Endothelial cell of umbilical vein (primary cell): ENCODE data around the gene CASK. TPM values are rescaled to one million over a fixed set of nuclear protein-coding genes. Genes with fewer than 3 reads are reported as not detected.

Source experiments
- BruUV-seq: library from RNA; stranded (reverse); fragments of 400-500 nt; replicated peaks from 2 replicates; lab custom pipeline; 2021; lab: Mats Ljungman, UMichigan
- CTCF ChIA-PET: fragments of 300-600, 350-600 bp; sonication (Branson Sonifier 250); formaldehyde crosslinking; loops from one replicate; lab custom pipeline; 2021; ENCODE audit warnings: antibody characterized with exemption, inconsistent platforms; lab: Charles Lee
- POLR2A ChIA-PET: fragments of 300-600, 350-600 bp; sonication (Branson Sonifier 250); formaldehyde crosslinking; loops from one replicate; lab custom pipeline; 2021; ENCODE audit warnings: antibody characterized with exemption, inconsistent platforms; lab: Charles Lee
- DNase-seq: peaks from one replicate; pipeline ENCODE4 v3.0.0-alpha.2; 2011; ENCODE audit warnings: low read depth, low spot score
- FAIRE-seq: peaks from 2 replicates; lab custom pipeline; 2011; peaks lifted over from hg19 to GRCh38; lab: Jason Lieb, UNC
- H2AFZ ChIP-seq: 2 replicates; pipeline ENCODE4 v1.6.0; 2012; ENCODE audit warnings: low read depth, low read length, control low read depth, inconsistent platforms
- H3K27ac ChIP-seq: 2 replicates; pipeline ENCODE4 v1.5.1; 2011; ENCODE audit warnings: low read depth, mild to moderate bottlenecking, control low read depth, low read length, moderate library complexity; ENCODE audit not compliant: insufficient read depth
- H3K27me3 ChIP-seq, 2 experiments: 2 replicates each; pipeline versions ENCODE4 v1.6.0 to v1.6.1; 2011; ENCODE audit warnings: low read length in 2 of 2, mixed read lengths in 1 of 2; ENCODE audit not compliant: control insufficient read depth in 2 of 2, insufficient read depth in 2 of 2
- H3K36me3 ChIP-seq, 2 experiments: 2 replicates in 1 of 2; 3 replicates in 1 of 2; pipeline ENCODE4 v1.5.1; 2011; ENCODE audit warnings: low read length in 2 of 2, mild to moderate bottlenecking in 1 of 2, moderate library complexity in 1 of 2; ENCODE audit not compliant: control insufficient read depth in 2 of 2, insufficient read depth in 2 of 2; ENCODE audit errors: extremely low read depth in 1 of 2
- H3K4me1 ChIP-seq: 3 replicates; pipeline ENCODE4 v1.5.1; 2011; ENCODE audit warnings: mild to moderate bottlenecking, low read length; ENCODE audit not compliant: control insufficient read depth, insufficient read depth; ENCODE audit errors: extremely low read depth
- H3K4me2 ChIP-seq: 2 replicates; pipeline ENCODE4 v1.6.1; 2011; ENCODE audit warnings: low read length, control low read depth, mixed read lengths; ENCODE audit not compliant: insufficient read depth
- H3K4me3 ChIP-seq, 3 experiments: fragments of 200-600 bp in 1 of 3; sonication (generic), shearing (Covaris generic) in 1 of 3; replicated peaks in 1 of 3; 2 replicates each; pipeline ENCODE4 v1.5.1; 2011 to 2016; ENCODE audit warnings: control low read depth in 3 of 3, low read length in 3 of 3, mild to moderate bottlenecking in 2 of 3, inconsistent platforms in 1 of 3, low read depth in 1 of 3, moderate library complexity in 1 of 3; ENCODE audit not compliant: insufficient read depth in 1 of 3
- H3K79me2 ChIP-seq: 2 replicates; pipeline ENCODE4 v1.6.0; 2012; ENCODE audit warnings: low read length, inconsistent platforms; ENCODE audit not compliant: control insufficient read depth, insufficient read depth
- H3K9ac ChIP-seq: replicated peaks from 2 replicates; pipeline ENCODE3; 2011; ENCODE audit warnings: low read length, control low read depth; ENCODE audit not compliant: insufficient read depth; ENCODE audit errors: extremely low read depth
- H3K9me1 ChIP-seq: replicated peaks from 3 replicates; pipeline ENCODE4 v1.6.0; 2011; ENCODE audit warnings: mild to moderate bottlenecking, low read length; ENCODE audit not compliant: control insufficient read depth, insufficient read depth; ENCODE audit errors: extremely low read depth
- H3K9me3 ChIP-seq: replicated peaks from 2 replicates; pipeline ENCODE4 v1.5.1; 2012; ENCODE audit warnings: low read length, inconsistent platforms; ENCODE audit not compliant: control insufficient read depth, insufficient read depth
- H4K20me1 ChIP-seq: replicated peaks from 2 replicates; pipeline ENCODE3; 2011; ENCODE audit warnings: mild to moderate bottlenecking, low read length; ENCODE audit not compliant: control insufficient read depth, insufficient read depth; ENCODE audit errors: extremely low read depth
- dilution Hi-C: fragments of 300-500 bp; cut with MboI; formaldehyde crosslinking; loops from one replicate; pipeline ENCODE4 v1.15.0; 2019; ENCODE audit warnings: low sequenced_read_pairs; ENCODE audit not compliant: extremely low pct_ligation_motif_present
- intact Hi-C: fragments of 100-400 bp; cut with micrococcal nuclease; formaldehyde crosslinking; loops from one replicate; pipeline ENCODE4 v1.10.0; 2022
- polyA plus RNA-seq, 4 experiments: library from polyadenylated mRNA; depleted of rRNA in 3 of 4; stranded (reverse) in 3 of 4; unstranded in 1 of 4; fragments of >200 nt; gene quantifications; 2 replicates each; pipeline versions ENCODE4 v1.2.1 to v1.2.3, GENCODE V29; 2011 to 2012; ENCODE audit warnings: missing spikeins in 1 of 4
- total RNA-seq: library from RNA; stranded (reverse); gene quantifications from 2 replicates; pipeline ENCODE4 v1.2.3, GENCODE V29; 2021
- TF ChIP-seq, protein P1 (sequence below), 2 donors: IDR thresholded peaks; 1 replicate in 1 of 2; 2 replicates in 1 of 2; pipeline ENCODE4 v1.5.1; 2011; ENCODE audit warnings: low read length in 2 of 2, mild to moderate bottlenecking in 2 of 2, moderate library complexity in 2 of 2, control low read depth in 1 of 2, inconsistent platforms in 1 of 2, low read depth in 1 of 2; ENCODE audit not compliant: insufficient read depth in 1 of 2; ENCODE audit errors: extremely low read depth in 1 of 2
- TF ChIP-seq, protein P2 (sequence below): IDR thresholded peaks from 2 replicates; pipeline ENCODE4 v1.6.1; 2011; ENCODE audit not compliant: insufficient read depth, insufficient read length

CASK gene
- total and polyA plus RNA-seq, 2 donors (not counting 3 experiments of a cell fraction or from before 2014, with no cell fraction given), result 6.4 to 30.4 TPM

DNA sequence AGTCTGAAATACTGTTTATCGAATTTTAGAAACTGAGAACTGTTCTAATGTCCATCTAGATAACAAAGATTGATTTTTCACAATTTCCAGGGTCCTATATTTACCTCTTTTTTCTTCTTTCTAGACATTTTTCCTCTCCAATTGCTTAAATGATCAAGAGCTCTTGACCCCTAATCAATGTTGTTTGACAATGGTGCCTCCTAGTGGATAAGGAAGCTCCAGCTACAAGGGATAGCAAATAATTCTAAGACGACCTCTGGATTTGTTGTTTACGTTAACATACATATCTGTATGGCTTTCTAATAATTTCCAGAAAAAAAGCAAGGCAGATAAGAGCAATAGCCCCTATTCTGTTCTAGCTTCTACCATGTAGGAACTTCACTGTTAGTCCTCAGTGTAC lies 163.5 kb downstream of the CASK start:
- intact Hi-C loops, result loop anchor here (1.0 to 10.0 kb wide), 2 partner anchors 201 to 485 kb away; no protein-coding TSS in a partner anchor
- no peaks in the 10 kb centered on the region for H3K79me2 ChIP-seq
- dilution Hi-C loops, result no loop called here
- no peak for FAIRE-seq
- no peaks in the 10 kb centered on the region for H3K9me3 ChIP-seq
- H2AFZ ChIP-seq, result no peak overlapping the region
- no peak overlapping the region for H3K4me2 ChIP-seq
- H3K27ac ChIP-seq, result no peak overlapping the region
- H3K4me3 ChIP-seq, result no peak overlapping the region
- peak; percentile 45 for DNase-seq
- H3K27me3 ChIP-seq, result no peaks in the 10 kb centered on the region
- ChIA-PET POLR2A (no interaction called here), CTCF (interaction anchor here (0.6 to 3.0 kb wide), 15 partner anchors 10 to 579 kb away, joined by 3 to 35 read pairs (median 4); no protein-coding TSS in a partner anchor)
- no peaks in the 10 kb centered on the region for H3K9me1 ChIP-seq
- BruUV-seq, result no TSS peak
- no peak overlapping the region for H3K9ac ChIP-seq
- H3K4me1 ChIP-seq, result peaks cover 2% of the 10 kb centered on the region
- TF ChIP-seq, protein P1, sequence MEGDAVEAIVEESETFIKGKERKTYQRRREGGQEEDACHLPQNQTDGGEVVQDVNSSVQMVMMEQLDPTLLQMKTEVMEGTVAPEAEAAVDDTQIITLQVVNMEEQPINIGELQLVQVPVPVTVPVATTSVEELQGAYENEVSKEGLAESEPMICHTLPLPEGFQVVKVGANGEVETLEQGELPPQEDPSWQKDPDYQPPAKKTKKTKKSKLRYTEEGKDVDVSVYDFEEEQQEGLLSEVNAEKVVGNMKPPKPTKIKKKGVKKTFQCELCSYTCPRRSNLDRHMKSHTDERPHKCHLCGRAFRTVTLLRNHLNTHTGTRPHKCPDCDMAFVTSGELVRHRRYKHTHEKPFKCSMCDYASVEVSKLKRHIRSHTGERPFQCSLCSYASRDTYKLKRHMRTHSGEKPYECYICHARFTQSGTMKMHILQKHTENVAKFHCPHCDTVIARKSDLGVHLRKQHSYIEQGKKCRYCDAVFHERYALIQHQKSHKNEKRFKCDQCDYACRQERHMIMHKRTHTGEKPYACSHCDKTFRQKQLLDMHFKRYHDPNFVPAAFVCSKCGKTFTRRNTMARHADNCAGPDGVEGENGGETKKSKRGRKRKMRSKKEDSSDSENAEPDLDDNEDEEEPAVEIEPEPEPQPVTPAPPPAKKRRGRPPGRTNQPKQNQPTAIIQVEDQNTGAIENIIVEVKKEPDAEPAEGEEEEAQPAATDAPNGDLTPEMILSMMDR (IDR thresholded peaks at IDR 0.05; ENCODE audit: extremely low read depth in 1 of 2, insufficient read depth in 1 of 2, low read depth in 1 of 2, low read length in 2 of 2), result peak; percentile 18 to 24
- TF ChIP-seq, protein P2, sequence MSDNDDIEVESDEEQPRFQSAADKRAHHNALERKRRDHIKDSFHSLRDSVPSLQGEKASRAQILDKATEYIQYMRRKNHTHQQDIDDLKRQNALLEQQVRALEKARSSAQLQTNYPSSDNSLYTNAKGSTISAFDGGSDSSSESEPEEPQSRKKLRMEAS, result no peak
- no peaks in the 10 kb centered on the region for H3K36me3 ChIP-seq
- no peaks in the 10 kb centered on the region for H4K20me1 ChIP-seq

DNA sequence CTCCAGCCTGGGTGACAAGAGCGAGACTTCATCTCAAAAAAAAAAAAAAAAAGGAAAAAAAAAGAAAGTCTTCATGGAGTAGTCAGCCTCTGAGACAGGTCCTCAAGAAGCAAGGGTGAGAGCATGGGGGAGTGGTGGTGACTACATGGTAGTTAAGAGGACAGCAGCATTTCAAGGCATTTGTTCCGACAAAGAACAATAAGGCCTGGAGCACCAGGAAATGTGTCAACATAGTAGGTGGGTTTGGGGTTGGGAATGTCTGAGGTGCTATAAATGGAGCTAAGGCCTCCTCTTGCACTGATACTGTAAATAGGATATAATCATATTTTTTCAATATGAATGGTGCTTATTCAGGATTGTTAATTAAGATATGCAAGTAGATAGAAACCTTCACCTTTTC lies 165.0 kb downstream of the CASK start:
- dilution Hi-C loops (no loop called here), intact Hi-C loops (loop anchor here (10.0 kb wide), 1 partner anchor 484 kb away; no protein-coding TSS in a partner anchor)
- Histone ChIP-seq H3K36me3 (no peaks in the 10 kb centered on the region), H2AFZ (no peak overlapping the region), H3K9ac (no peak overlapping the region), H4K20me1 (no peaks in the 10 kb centered on the region), H3K27me3 (no peaks in the 10 kb centered on the region), H3K4me3 (no peak overlapping the region), H3K27ac (no peak overlapping the region), H3K9me3 (no peaks in the 10 kb centered on the region), H3K79me2 (no peaks in the 10 kb centered on the region), H3K9me1 (no peaks in the 10 kb centered on the region), H3K4me2 (no peak overlapping the region), H3K4me1 (peaks cover 2% of the 10 kb centered on the region)
- peak; percentile 33 for DNase-seq
- CTCF ChIA-PET, result interaction anchor here (1.2 to 3.0 kb wide), 4 partner anchors 137 to 481 kb away, joined by 3 to 35 read pairs (median 10); no protein-coding TSS in a partner anchor
- POLR2A ChIA-PET, result no interaction called here
- peak; percentile 66 for FAIRE-seq
- TF ChIP-seq, protein P1 (IDR thresholded peaks at IDR 0.05; ENCODE audit: extremely low read depth in 1 of 2, insufficient read depth in 1 of 2, low read depth in 1 of 2, low read length in 2 of 2), result no peak
- no TSS peak for BruUV-seq
